HK-2 (cell line): Measurements from ENCODE around the gene BLTP3B.
A peak's percentile ranks its signal among the peaks of the same experiment; 100 is the strongest.
"Not testable (repeated sequence)": the region's sequence is repeated elsewhere in the genome, so short reads cannot be mapped to it uniquely, and the experiment has no call there.

Source experiments
- DNase-seq: peaks from one replicate; pipeline ENCODE4 v3.0.0-alpha.2; 2018; ENCODE audit not compliant: unreplicated experiment

BLTP3B gene

GRCh38 chr12:100142851-100143559, at the start of gene BLTP3B:
Gene BLTP3B (minus strand): TSS chr12:100142874. CDS start chr12:100142635, 239 bp downstream.
- peak; percentile 96 for DNase-seq

GRCh38 chr12:100189636-100190394, 47.1 kb upstream of the BLTP3B start:
- DNase-seq, result no peak

- not testable (repeated sequence) for DNase-seq
Measured at GRCh38 chr12:100188888-100189635, 46.4 kb upstream of the BLTP3B start.

- no peak for DNase-seq
Measured at GRCh38 chr12:100187857-100188519, 45.3 kb upstream of the BLTP3B start.

GRCh38 chr12:100187068-100187467, 44.4 kb upstream of the BLTP3B start:
- no peak for DNase-seq

- DNase-seq, result no peak
Measured at GRCh38 chr12:100186071-100186470, 43.4 kb upstream of the BLTP3B start.

- DNase-seq, result no peak
Measured at GRCh38 chr12:100185361-100185894, 42.8 kb upstream of the BLTP3B start.

- no peak for DNase-seq
Measured at GRCh38 chr12:100184549-100185145, 42.0 kb upstream of the BLTP3B start.

GRCh38 chr12:100179252-100179651, 36.6 kb upstream of the BLTP3B start:
- DNase-seq, result no peak

GRCh38 chr12:100176493-100176892, 33.8 kb upstream of the BLTP3B start:
- DNase-seq, result not testable (repeated sequence)

GRCh38 chr12:100174495-100174894, 31.8 kb upstream of the BLTP3B start:
- DNase-seq, result no peak

- DNase-seq, result no peak
Measured at GRCh38 chr12:100173111-100173510, 30.4 kb upstream of the BLTP3B start.

- no peak for DNase-seq
Measured at GRCh38 chr12:100171248-100171647, 28.6 kb upstream of the BLTP3B start.

- DNase-seq, result no peak
Measured at GRCh38 chr12:100170313-100170858, 27.7 kb upstream of the BLTP3B start.

- DNase-seq, result no peak
Measured at GRCh38 chr12:100169345-100169744, 26.7 kb upstream of the BLTP3B start.

- no peak for DNase-seq
Measured at GRCh38 chr12:100168562-100168961, 25.9 kb upstream of the BLTP3B start.

GRCh38 chr12:100166232-100166631, 23.6 kb upstream of the BLTP3B start:
- DNase-seq, result no peak

- no peak for DNase-seq
Measured at GRCh38 chr12:100165356-100165755, 22.7 kb upstream of the BLTP3B start.

GRCh38 chr12:100164153-100164704, 21.6 kb upstream of the BLTP3B start:
- DNase-seq, result no peak

- DNase-seq, result peak; percentile 42
Measured at GRCh38 chr12:100163416-100164152, 20.9 kb upstream of the BLTP3B start.
